ENCODE measurements around the gene ADO. TPM values are rescaled to one million over a fixed set of nuclear protein-coding genes. Genes with fewer than 3 reads are reported as not detected.

ADO gene
- total RNA-seq, 4 donors from 2014 or later, result 10.0 to 16.0 (median 13.8) TPM

GRCh38 chr10:62813981-62814380, 9.5 kb downstream of the ADO start:
- Histone ChIP-seq H3K27ac (no peak overlapping the region), H3K27me3 (peaks cover 0 to 42% (median 7%) of the 10 kb centered on the region in 4 donors), H3K9me3 (no peaks in the 10 kb centered on the region), H3K4me1 (peaks cover 21 to 47% (median 27%) of the 10 kb centered on the region in 3 donors), H3K4me3 (no peak overlapping the region), H3K36me3 (peaks cover 0 to 8% (median 0%) of the 10 kb centered on the region in 3 donors)
- 94 to 95% methylated on average over 5 of the region's 5 CpGs for WGBS, 2 donors
- TF ChIP-seq CTCF (IDR thresholded peaks at IDR 0.05) (no peak), POLR2A (IDR thresholded peaks at IDR 0.05) (no peak)
- DNase-seq, result no peak
- intact Hi-C loops (cut with DNase I), result loop anchor here (10.0 kb wide), 1 partner anchor 199 kb away; no protein-coding TSS in a partner anchor

GRCh38 chr10:62814756-62815380, 10.3 kb downstream of the ADO start:
- intact Hi-C loops (cut with DNase I), result loop anchor here (10.0 kb wide), 1 partner anchor 200 kb away; no protein-coding TSS in a partner anchor
- no peaks in the 10 kb centered on the region for H3K9me3 ChIP-seq

GRCh38 chr10:62815381-62816075, 11.0 kb downstream of the ADO start:
- intact Hi-C loops (cut with DNase I), result loop anchor here (10.0 kb wide), 1 partner anchor 201 kb away; no protein-coding TSS in a partner anchor
- no peak for DNase-seq

More at GRCh38 chr10:62814756-62815380, 10.3 kb downstream of the ADO start:
- Histone ChIP-seq H3K4me1 (peaks cover 21 to 46% (median 31%) of the 10 kb centered on the region in 3 donors), H3K4me3 (peak overlapping the region; percentile 62 to 95 (median 68)), H3K27ac (no peak overlapping the region), H3K27me3 (peaks cover 0 to 51% (median 8%) of the 10 kb centered on the region in 4 donors), H3K36me3 (no peaks in the 10 kb centered on the region)
- no peak for DNase-seq
- WGBS, 2 donors, result 3 to 6% methylated on average over 16 to 39 of the region's 54 CpGs
- TF ChIP-seq POLR2A (IDR thresholded peaks at IDR 0.05) (no peak), CTCF (IDR thresholded peaks at IDR 0.05) (no peak)

GRCh38 chr10:62816076-62816330, 11.5 kb downstream of the ADO start:
- no peaks in the 10 kb centered on the region for H3K36me3 ChIP-seq
- H3K9me3 ChIP-seq, result no peaks in the 10 kb centered on the region
- H3K27ac ChIP-seq, result peak overlapping the region; percentile 79 to 93 (median 84)

More at GRCh38 chr10:62815381-62816075, 11.0 kb downstream of the ADO start:
- H3K4me3 ChIP-seq, result peak overlapping the region; percentile 62 to 95 (median 68)
- peaks cover 0 to 58% (median 8%) of the 10 kb centered on the region in 4 donors for H3K27me3 ChIP-seq
- H3K27ac ChIP-seq, result peak overlapping the region in 1 of 4 donors; percentile 87
- 0 to 2% methylated on average over 8 to 32 of the region's 60 CpGs for WGBS, 2 donors
- peaks cover 21 to 46% (median 31%) of the 10 kb centered on the region in 3 donors for H3K4me1 ChIP-seq
- TF ChIP-seq POLR2A (IDR thresholded peaks at IDR 0.05) (no peak), CTCF (IDR thresholded peaks at IDR 0.05) (no peak)
- no peaks in the 10 kb centered on the region for H3K9me3 ChIP-seq
- H3K36me3 ChIP-seq, result no peaks in the 10 kb centered on the region

More at GRCh38 chr10:62816076-62816330, 11.5 kb downstream of the ADO start:
- peak overlapping the region; percentile 62 to 95 (median 68) for H3K4me3 ChIP-seq
- DNase-seq, result no peak
- TF ChIP-seq CTCF (IDR thresholded peaks at IDR 0.05) (no peak), POLR2A (IDR thresholded peaks at IDR 0.05) (no peak)
- H3K27me3 ChIP-seq, result peaks cover 0 to 62% (median 8%) of the 10 kb centered on the region in 4 donors
- intact Hi-C loops (cut with DNase I), result loop anchor here (10.0 kb wide), 1 partner anchor 201 kb away; no protein-coding TSS in a partner anchor
- peaks cover 21 to 46% (median 31%) of the 10 kb centered on the region in 3 donors for H3K4me1 ChIP-seq
- WGBS, 2 donors, result 0% methylated on average over 2 of the region's 2 CpGs
